HG03571 (cell line): Measurements from ENCODE around the gene MARVELD1.
A peak's percentile ranks its signal among the peaks of the same experiment; 100 is the strongest.
"Not testable (repeated sequence)": the region's sequence is repeated elsewhere in the genome, so short reads cannot be mapped to it uniquely, and the experiment has no call there.

Experiments
- ATAC-seq: cut with Tn5 transposase; IDR thresholded peaks from one replicate; pipeline ENCODE4 v1.9.1; 2021; ENCODE audit not compliant: unreplicated experiment

The MARVELD1 gene

GRCh38 chr10:97690133-97690532 is 23.4 kb upstream of the MARVELD1 start:
- ATAC-seq: no peak

GRCh38 chr10:97698072-97698655 is 15.4 kb upstream of the MARVELD1 start:
- ATAC-seq: not testable (repeated sequence)

- no peak for ATAC-seq
Observed at GRCh38 chr10:97701438-97702069, 12.0 kb upstream of the MARVELD1 start.

- ATAC-seq: no peak
Observed at GRCh38 chr10:97703398-97704067, 10.0 kb upstream of the MARVELD1 start.

GRCh38 chr10:97704341-97704740 is 9.2 kb upstream of the MARVELD1 start:
- ATAC-seq: no peak

GRCh38 chr10:97705006-97705670 is 8.4 kb upstream of the MARVELD1 start:
- no peak for ATAC-seq

GRCh38 chr10:97707134-97707861 is 6.2 kb upstream of the MARVELD1 start:
- no peak for ATAC-seq

- no peak for ATAC-seq
Observed at GRCh38 chr10:97708167-97708566, 5.4 kb upstream of the MARVELD1 start.

GRCh38 chr10:97708976-97709946 is 4.3 kb upstream of the MARVELD1 start:
- ATAC-seq: no peak

- ATAC-seq: no peak
Observed at GRCh38 chr10:97711640-97712572, 1.6 kb upstream of the MARVELD1 start.

- peak; percentile 72 for ATAC-seq
Observed at GRCh38 chr10:97713826-97714400, 383 bp downstream of the MARVELD1 start.

- ATAC-seq: no peak
Observed at GRCh38 chr10:97714401-97715258, 1.1 kb downstream of the MARVELD1 start.

GRCh38 chr10:97715259-97715874 is 1.8 kb downstream of the MARVELD1 start:
- no peak for ATAC-seq

GRCh38 chr10:97717627-97718026 is 4.1 kb downstream of the MARVELD1 start:
- no peak for ATAC-seq

GRCh38 chr10:97718178-97718577 is 4.6 kb downstream of the MARVELD1 start:
- ATAC-seq: no peak

GRCh38 chr10:97718659-97719142 is 5.2 kb downstream of the MARVELD1 start:
- ATAC-seq: no peak

GRCh38 chr10:97719602-97720001 is 6.1 kb downstream of the MARVELD1 start:
- ATAC-seq: no peak
